SU-DHL-6 (cell line): ENCODE measurements around the gene TMEM163.

Experiments
- CTCF ChIP-seq: fragments of 200-600 bp; sonication (generic); IDR thresholded peaks from one replicate; pipeline ENCODE4 v1.5.1; 2017; ENCODE audit warnings: antibody characterized with exemption, mild to moderate bottlenecking, low read length, moderate library complexity; ENCODE audit not compliant: insufficient read depth, poor library complexity, severe bottlenecking
- EZH2phosphoT487 ChIP-seq: fragments of 200-600 bp; sonication (generic), shearing (Covaris generic); conservative IDR thresholded peaks from 2 replicates; pipeline ENCODE4 v1.6.1; 2018; ENCODE audit warnings: mild to moderate bottlenecking, antibody characterized with exemption, low read length, moderate library complexity, mixed read lengths

GRCh38 chr2:134583997-134584520, 134.7 kb downstream of the TMEM163 start:
- TF ChIP-seq CTCF (no peak), EZH2phosphoT487 (no peak)
